Peyer's patch (tissue), 4 donors: ENCODE data around the gene FZR1. TPM values are rescaled to one million over a fixed set of nuclear protein-coding genes. Genes with fewer than 3 reads are reported as not detected.

Experiments used
- DNase-seq, 3 donors: peaks; one replicate each; pipeline ENCODE4 v3.0.0-alpha.2; 2017 to 2019
- H3K27ac ChIP-seq, 4 donors: fragments of 200-600 bp; sonication (generic); one replicate each; pipeline ENCODE4 v1.5.1; 2016 to 2019
- H3K27me3 ChIP-seq, 2 donors: fragments of 200-600 bp; sonication (generic); one replicate each; pipeline ENCODE4 v1.5.1; 2019
- H3K36me3 ChIP-seq, 3 donors: fragments of 200-600 bp; sonication (generic); one replicate each; pipeline ENCODE4 v1.5.1; 2016 to 2019
- H3K4me1 ChIP-seq, 4 donors: fragments of 200-600 bp; sonication (generic); one replicate each; pipeline ENCODE4 v1.5.1; 2016 to 2019
- H3K4me3 ChIP-seq, 4 donors: fragments of 200-600 bp; sonication (generic); 1 replicate in 3 of 4; 2 replicates in 1 of 4; pipeline ENCODE4 v1.5.1; 2016 to 2019; ENCODE audit warnings: mild to moderate bottlenecking in 1 of 4
- H3K9me3 ChIP-seq, 4 donors: fragments of 200-600 bp; sonication (generic); one replicate each; pipeline ENCODE4 v1.5.1; 2016 to 2019; ENCODE audit warnings: mild to moderate bottlenecking in 1 of 4
- CTCF ChIP-seq, 6 experiments: fragments of 450-650 bp in 4 of 6; fragments of 200-600 bp in 2 of 6; sonication (generic) in 1 of 6; IDR thresholded peaks; one replicate each; pipeline ENCODE4 v1.5.1; 2017 to 2019; ENCODE audit warnings: antibody characterized with exemption in 6 of 6, mild to moderate bottlenecking in 3 of 6, moderate library complexity in 1 of 6
- POLR2A ChIP-seq, 2 donors: fragments of 450-650 bp; IDR thresholded peaks; one replicate each; pipeline ENCODE4 v1.5.1; 2017; ENCODE audit warnings: antibody characterized with exemption in 2 of 2, mild to moderate bottlenecking in 2 of 2, moderate library complexity in 2 of 2
- total RNA-seq, 4 donors: library from RNA; depleted of rRNA; stranded (reverse); fragments of >200 nt; gene quantifications; one replicate each; pipeline ENCODE4 v1.1.0, GENCODE V29; 2016

The FZR1 gene
- total RNA-seq, 4 donors from 2014 or later: 24.8 to 75.1 (median 38.7) TPM

GRCh38 chr19:3544058-3544376, 37.9 kb downstream of the FZR1 start:
- no peak for DNase-seq
- H3K27me3 ChIP-seq: no peaks in the 10 kb centered on the region
- no peaks in the 10 kb centered on the region for H3K9me3 ChIP-seq
- no peaks in the 10 kb centered on the region for H3K4me1 ChIP-seq
- no peak overlapping the region for H3K27ac ChIP-seq
- H3K4me3 ChIP-seq: no peak overlapping the region
- H3K36me3 ChIP-seq: peaks cover 0 to 35% (median 0%) of the 10 kb centered on the region in 3 donors
- TF ChIP-seq POLR2A (IDR thresholded peaks at IDR 0.05) (no peak), CTCF (IDR thresholded peaks at IDR 0.05) (no peak)

- TF ChIP-seq POLR2A (IDR thresholded peaks at IDR 0.05) (no peak), CTCF (IDR thresholded peaks at IDR 0.05) (peak; percentile 88 to 95 (median 91))
- peak; percentile 63 to 88 (median 86) for DNase-seq
- no peaks in the 10 kb centered on the region for H3K27me3 ChIP-seq
- H3K9me3 ChIP-seq: no peaks in the 10 kb centered on the region
- H3K36me3 ChIP-seq: peaks cover 0 to 35% (median 0%) of the 10 kb centered on the region in 3 donors
- H3K4me3 ChIP-seq: no peak overlapping the region
- H3K27ac ChIP-seq: no peak overlapping the region
- no peaks in the 10 kb centered on the region for H3K4me1 ChIP-seq
Observed at GRCh38 chr19:3544742-3545668, 38.9 kb downstream of the FZR1 start.

DNA sequence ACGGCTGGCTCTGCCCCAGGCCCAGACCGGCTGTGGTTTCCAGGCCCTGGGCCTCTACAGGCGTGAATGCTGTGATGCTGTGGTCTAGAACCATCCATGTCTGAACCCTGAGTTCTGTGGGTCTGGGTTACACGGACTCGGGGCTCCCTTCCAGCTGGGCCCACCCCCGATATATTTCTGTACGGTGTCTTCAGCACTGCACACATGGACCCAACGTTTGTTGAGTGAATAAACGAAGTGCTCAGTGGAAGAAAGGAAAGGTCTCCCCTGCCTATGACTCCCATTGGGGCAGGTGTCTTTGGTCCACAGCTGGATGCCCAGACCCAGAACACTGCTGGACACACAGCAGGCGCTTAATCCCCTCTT, 39.5 kb downstream of the FZR1 start:
- DNase-seq: no peak
- Histone ChIP-seq H3K27me3 (no peaks in the 10 kb centered on the region), H3K4me3 (no peak overlapping the region), H3K9me3 (no peaks in the 10 kb centered on the region), H3K27ac (no peak overlapping the region), H3K4me1 (no peaks in the 10 kb centered on the region), H3K36me3 (peaks cover 0 to 36% (median 0%) of the 10 kb centered on the region in 3 donors)
- TF ChIP-seq POLR2A (IDR thresholded peaks at IDR 0.05) (no peak), CTCF (IDR thresholded peaks at IDR 0.05) (no peak)

DNA sequence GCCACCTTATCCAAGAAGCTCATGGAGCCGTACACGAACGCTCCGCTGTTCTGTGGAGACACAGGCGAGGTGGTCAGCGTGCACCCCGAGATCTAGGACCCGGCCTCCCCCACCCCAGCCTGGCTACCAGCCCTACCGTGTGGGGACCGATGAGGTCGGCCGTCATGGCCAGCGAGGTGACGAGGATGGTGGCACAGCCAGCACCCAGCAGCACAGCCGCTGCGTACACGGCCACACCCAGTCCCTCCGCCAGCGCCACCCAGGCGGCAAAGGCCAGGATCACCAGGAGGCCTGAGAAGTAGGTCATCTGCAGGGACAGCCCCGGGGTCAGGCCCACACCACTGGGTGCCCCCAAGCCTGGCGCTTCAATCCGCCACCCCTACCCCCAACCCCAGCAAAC, 40.0 kb downstream of the FZR1 start:
- H3K27ac ChIP-seq: no peak overlapping the region
- H3K4me3 ChIP-seq: no peak overlapping the region
- H3K4me1 ChIP-seq: no peaks in the 10 kb centered on the region
- DNase-seq: no peak
- H3K27me3 ChIP-seq: no peaks in the 10 kb centered on the region
- no peaks in the 10 kb centered on the region for H3K9me3 ChIP-seq
- peaks cover 0 to 40% (median 0%) of the 10 kb centered on the region in 3 donors for H3K36me3 ChIP-seq
- no peak for TF ChIP-seq CTCF (IDR thresholded peaks at IDR 0.05)
- TF ChIP-seq POLR2A (IDR thresholded peaks at IDR 0.05): no peak

DNA sequence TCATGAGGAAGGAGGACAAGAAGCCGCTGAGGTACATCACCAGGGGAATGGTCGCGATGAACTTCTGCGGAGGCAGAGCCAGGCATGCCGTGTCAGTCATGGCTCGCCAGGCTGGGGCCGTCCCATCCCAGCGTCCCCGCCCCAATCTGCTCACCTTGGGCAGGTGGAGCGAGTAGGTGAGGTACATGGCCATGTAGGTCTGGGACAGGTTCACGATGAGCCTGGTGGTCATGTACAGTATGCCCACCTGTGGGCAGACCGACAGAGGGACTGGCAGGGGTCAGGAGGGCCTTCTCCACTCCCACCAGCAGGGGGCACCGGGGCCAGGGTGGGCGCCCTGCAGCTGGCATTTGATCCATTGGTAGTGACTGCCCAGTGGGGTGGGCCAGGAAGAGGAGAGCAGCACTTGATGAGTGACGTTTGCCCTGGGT, 41.2 kb downstream of the FZR1 start:
- Histone ChIP-seq H3K4me1 (no peaks in the 10 kb centered on the region), H3K4me3 (no peak overlapping the region), H3K36me3 (peaks cover 0 to 40% (median 0%) of the 10 kb centered on the region in 3 donors), H3K9me3 (no peaks in the 10 kb centered on the region), H3K27me3 (no peaks in the 10 kb centered on the region), H3K27ac (no peak overlapping the region)
- TF ChIP-seq POLR2A (IDR thresholded peaks at IDR 0.05) (no peak), CTCF (IDR thresholded peaks at IDR 0.05) (peak; percentile 31 to 48 (median 40))
- DNase-seq: no peak
